WERI-Rb-1 (cell line): ENCODE data around the gene CDYL.

Experiments
- DNase-seq: peaks from one replicate; pipeline ENCODE4 v3.0.0-alpha.2; 2020
- H3K27ac ChIP-seq: fragments of 250-450 bp; sonication (Bioruptor Pico); 2 replicates; pipeline ENCODE4 v1.5.1; 2020; ENCODE audit warnings: mild to moderate bottlenecking, moderate library complexity
- H3K27me3 ChIP-seq: fragments of 250-450 bp; sonication (Bioruptor Pico); 2 replicates; pipeline ENCODE4 v1.5.1; 2021; ENCODE audit warnings: mild to moderate bottlenecking, low read depth, moderate library complexity; ENCODE audit not compliant: insufficient read depth, severe bottlenecking
- H3K36me3 ChIP-seq: fragments of 250-450 bp; sonication (Bioruptor Pico); 2 replicates; pipeline ENCODE4 v1.5.1; 2020; ENCODE audit warnings: mild to moderate bottlenecking, moderate library complexity
- H3K4me3 ChIP-seq: 2 replicates; pipeline ENCODE4 v1.5.1; 2011; ENCODE audit warnings: low read depth, mild to moderate bottlenecking, control low read depth, low read length
- H3K9me3 ChIP-seq: fragments of 250-450 bp; sonication (Bioruptor Pico); 2 replicates; pipeline ENCODE4 v1.5.1; 2021; ENCODE audit warnings: mild to moderate bottlenecking, moderate library complexity; ENCODE audit not compliant: severe bottlenecking
- CTCF ChIP-seq: IDR thresholded peaks from 2 replicates; pipeline ENCODE4 v1.5.1; 2011; ENCODE audit warnings: low read depth, mild to moderate bottlenecking, control low read depth, inconsistent platforms, low read length

The CDYL gene

GRCh38 chr6:4899249-4900034, 123.2 kb downstream of the CDYL start:
- peaks cover 10% of the 10 kb centered on the region for H3K36me3 ChIP-seq

GRCh38 chr6:4901386-4902061, 125.3 kb downstream of the CDYL start:
- Histone ChIP-seq H3K27ac (no peak overlapping the region), H3K36me3 (peaks cover 9% of the 10 kb centered on the region)

More at GRCh38 chr6:4899249-4900034, 123.2 kb downstream of the CDYL start:
- Histone ChIP-seq H3K4me3 (no peak overlapping the region), H3K27me3 (no peaks in the 10 kb centered on the region), H3K9me3 (peaks cover 11% of the 10 kb centered on the region), H3K27ac (no peak overlapping the region)
- no peak for TF ChIP-seq CTCF
- no peak for DNase-seq

GRCh38 chr6:4902363-4902762, 126.2 kb downstream of the CDYL start:
- TF ChIP-seq CTCF = no peak
- no peaks in the 10 kb centered on the region for H3K27me3 ChIP-seq
- peaks cover 11% of the 10 kb centered on the region for H3K9me3 ChIP-seq
- no peak for DNase-seq
- no peak overlapping the region for H3K4me3 ChIP-seq
- H3K27ac ChIP-seq = no peak overlapping the region
- peaks cover 9% of the 10 kb centered on the region for H3K36me3 ChIP-seq

More at GRCh38 chr6:4901386-4902061, 125.3 kb downstream of the CDYL start:
- Histone ChIP-seq H3K27me3 (no peaks in the 10 kb centered on the region), H3K4me3 (no peak overlapping the region), H3K9me3 (peaks cover 11% of the 10 kb centered on the region)
- DNase-seq = no peak
- TF ChIP-seq CTCF = no peak

GRCh38 chr6:4903121-4903520, 126.9 kb downstream of the CDYL start:
- no peak for DNase-seq
- Histone ChIP-seq H3K27me3 (no peaks in the 10 kb centered on the region), H3K9me3 (peaks cover 11% of the 10 kb centered on the region), H3K36me3 (peaks cover 6% of the 10 kb centered on the region), H3K4me3 (no peak overlapping the region), H3K27ac (no peak overlapping the region)
- no peak for TF ChIP-seq CTCF

DNA sequence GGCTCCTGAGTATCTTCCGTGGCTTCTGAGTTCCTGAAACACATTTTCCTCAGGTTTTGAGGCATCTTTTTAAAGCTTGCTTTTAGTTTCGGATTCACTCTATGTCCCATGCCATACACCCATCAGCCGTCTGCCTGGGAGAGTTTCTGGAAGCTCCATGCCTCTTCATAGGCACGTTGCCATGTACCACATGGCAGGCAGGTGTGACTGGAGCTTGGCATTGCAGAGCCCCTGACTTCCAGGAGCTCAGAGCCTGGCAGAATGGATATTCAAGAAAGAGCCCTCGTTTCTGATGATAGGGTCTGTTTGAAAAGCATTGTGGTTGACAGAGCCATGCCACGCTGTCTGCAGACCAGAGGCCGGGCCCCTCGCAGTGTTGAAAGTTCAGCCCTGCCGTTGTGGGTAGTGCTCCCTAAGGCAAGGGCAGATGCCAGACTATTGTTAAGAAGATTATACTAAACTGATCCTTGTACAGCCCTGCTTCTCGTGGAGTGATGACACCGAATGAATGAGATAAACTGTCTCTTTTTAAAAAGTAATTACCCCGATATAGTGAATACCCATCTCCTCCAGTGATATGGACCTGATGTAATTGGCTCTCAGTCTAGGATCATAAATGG, 127.7 kb downstream of the CDYL start:
- peak; percentile 82 for DNase-seq
- Histone ChIP-seq H3K9me3 (peaks cover 9% of the 10 kb centered on the region), H3K4me3 (no peak overlapping the region), H3K27me3 (no peaks in the 10 kb centered on the region), H3K36me3 (no peaks in the 10 kb centered on the region; the same call in 1 of the 2 replicates), H3K27ac (no peak overlapping the region)
- TF ChIP-seq CTCF = no peak
